ENCODE results near the gene GABRR1.

GABRR1 gene

GRCh38 chr6:89214197-89214596 lies 3.0 kb downstream of the GABRR1 start:
- DNase-seq = no peak

- DNase-seq = no peak
Measured at GRCh38 chr6:89212472-89212871, 4.7 kb downstream of the GABRR1 start.

GRCh38 chr6:89209457-89209856 lies 7.7 kb downstream of the GABRR1 start:
- no peak for DNase-seq

- no peak for DNase-seq
Measured at GRCh38 chr6:89208551-89208950, 8.6 kb downstream of the GABRR1 start.

GRCh38 chr6:89205819-89206218 lies 11.3 kb downstream of the GABRR1 start:
- DNase-seq = no peak

- DNase-seq = no peak
Measured at GRCh38 chr6:89204096-89204495, 13.1 kb downstream of the GABRR1 start.

GRCh38 chr6:89200706-89201215 lies 16.4 kb downstream of the GABRR1 start:
- no peak for DNase-seq

GRCh38 chr6:89199579-89199978 lies 17.6 kb downstream of the GABRR1 start:
- no peak for DNase-seq

- DNase-seq = no peak
Measured at GRCh38 chr6:89198235-89198634, 18.9 kb downstream of the GABRR1 start.

GRCh38 chr6:89197141-89197540 lies 20.0 kb downstream of the GABRR1 start:
- no peak for DNase-seq

GRCh38 chr6:89194559-89194958 lies 22.6 kb downstream of the GABRR1 start:
- DNase-seq = no peak

- DNase-seq = no peak
Measured at GRCh38 chr6:89190741-89191140, 26.4 kb downstream of the GABRR1 start.

- no peak for DNase-seq
Measured at GRCh38 chr6:89187504-89187903, 29.7 kb downstream of the GABRR1 start.

GRCh38 chr6:89186762-89187161 lies 30.4 kb downstream of the GABRR1 start:
- no peak for DNase-seq

- no peak for DNase-seq
Measured at GRCh38 chr6:89184344-89184743, 32.8 kb downstream of the GABRR1 start.

- no peak for DNase-seq
Measured at GRCh38 chr6:89183294-89183693, 33.9 kb downstream of the GABRR1 start.

- DNase-seq = no peak
Measured at GRCh38 chr6:89180971-89181370, 36.2 kb downstream of the GABRR1 start.

- DNase-seq = no peak
Measured at GRCh38 chr6:89180112-89180511, 37.0 kb downstream of the GABRR1 start.

- no peak for DNase-seq
Measured at GRCh38 chr6:89173634-89174033, 43.5 kb downstream of the GABRR1 start.

- no peak for DNase-seq
Measured at GRCh38 chr6:89172131-89172530, 45.0 kb downstream of the GABRR1 start.

- no peak for DNase-seq
Measured at GRCh38 chr6:89162047-89162371, 55.1 kb downstream of the GABRR1 start.

- no peak for DNase-seq
Measured at GRCh38 chr6:89161326-89162046, 55.7 kb downstream of the GABRR1 start.

GRCh38 chr6:89160331-89161092 lies 56.6 kb downstream of the GABRR1 start:
- DNase-seq = no peak

- DNase-seq = no peak
Measured at GRCh38 chr6:89154131-89154530, 63.0 kb downstream of the GABRR1 start.
